HG02623 (cell line): Measurements from ENCODE around the gene RETREG1.
"Not testable (repeated sequence)": the region's sequence is repeated elsewhere in the genome, so short reads cannot be mapped to it uniquely, and the experiment has no call there.

Experiments used
- ATAC-seq: cut with Tn5 transposase; IDR thresholded peaks from one replicate; pipeline ENCODE4 v1.9.1; 2021; ENCODE audit warnings: moderate library complexity; ENCODE audit not compliant: unreplicated experiment

Gene RETREG1

GRCh38 chr5:16616536-16617273, at the start of gene RETREG1:
TSS of gene RETREG1 (minus strand) at chr5:16616997. CDS start at chr5:16616971, 26 bp downstream.
- peak; percentile 75 for ATAC-seq

GRCh38 chr5:16666130-16666882, 49.5 kb upstream of the RETREG1 start:
- no peak for ATAC-seq

- no peak for ATAC-seq
Measured at GRCh38 chr5:16665601-16666000, 48.8 kb upstream of the RETREG1 start.

GRCh38 chr5:16664368-16664767, 47.6 kb upstream of the RETREG1 start:
- no peak for ATAC-seq

GRCh38 chr5:16663840-16664239, 47.0 kb upstream of the RETREG1 start:
- ATAC-seq, result no peak

GRCh38 chr5:16661713-16662112, 44.9 kb upstream of the RETREG1 start:
- no peak for ATAC-seq

- ATAC-seq, result no peak
Measured at GRCh38 chr5:16660982-16661381, 44.2 kb upstream of the RETREG1 start.

GRCh38 chr5:16659536-16659935, 42.7 kb upstream of the RETREG1 start:
- ATAC-seq, result no peak

- ATAC-seq, result no peak
Measured at GRCh38 chr5:16656561-16657191, 39.9 kb upstream of the RETREG1 start.

- no peak for ATAC-seq
Measured at GRCh38 chr5:16654647-16655334, 38.0 kb upstream of the RETREG1 start.

GRCh38 chr5:16648739-16649138, 31.9 kb upstream of the RETREG1 start:
- ATAC-seq, result not testable (repeated sequence)

GRCh38 chr5:16644301-16644889, 27.6 kb upstream of the RETREG1 start:
- ATAC-seq, result no peak

GRCh38 chr5:16642867-16643266, 26.1 kb upstream of the RETREG1 start:
- no peak for ATAC-seq

GRCh38 chr5:16639206-16639605, 22.4 kb upstream of the RETREG1 start:
- ATAC-seq, result no peak

GRCh38 chr5:16628376-16628775, 11.6 kb upstream of the RETREG1 start:
- no peak for ATAC-seq

GRCh38 chr5:16626696-16627264, 10.0 kb upstream of the RETREG1 start:
- ATAC-seq, result peak; percentile 69

- no peak for ATAC-seq
Measured at GRCh38 chr5:16625096-16625495, 8.3 kb upstream of the RETREG1 start.

GRCh38 chr5:16619136-16619535, 2.3 kb upstream of the RETREG1 start:
- no peak for ATAC-seq

GRCh38 chr5:16618138-16618897, 1.5 kb upstream of the RETREG1 start:
- ATAC-seq, result no peak
